ENCODE measurements around the gene PRDX3. TPM values are rescaled to one million over a fixed set of nuclear protein-coding genes. Genes with fewer than 3 reads are reported as not detected.
"Not testable (repeated sequence)": the region's sequence is repeated elsewhere in the genome, so short reads cannot be mapped to it uniquely, and the experiment has no call there.

Gene PRDX3
- total RNA-seq, 1 experiment from 2014 or later = 167 TPM

GRCh38 chr10:119183664-119184412, 5.2 kb upstream of the PRDX3 start:
- Mint-ChIP-seq H3K27ac (no peak overlapping the region), H3K4me3 (no peak overlapping the region), H3K9me3 (peaks cover 6% of the 10 kb centered on the region; the same call in 1 of the 2 replicates), H3K4me1 (peaks cover 3% of the 10 kb centered on the region), H3K36me3 (peaks cover 5% of the 10 kb centered on the region), H3K27me3 (ENCODE audit: low read depth) (no peaks in the 10 kb centered on the region)
- CTCF ChIA-PET = interaction anchor here (0.6 to 0.9 kb wide), 3 partner anchors 16 to 34 kb away, joined by 3 to 6 read pairs (median 4); no protein-coding TSS in a partner anchor
- DNase-seq (ENCODE audit: low spot score) (no peak), ATAC-seq (no peak)
- TF ChIP-seq ZNF317 (CRISPR knock-in tag; IDR thresholded peaks at IDR 0.05; ENCODE audit: borderline replicate concordance, low read depth) (no peak), GABPB1 (CRISPR knock-in tag; IDR thresholded peaks at IDR 0.05) (0 out of 2 replicates have a peak, but pooled peaks have one; percentile 19)
- POLR2A ChIA-PET = interaction anchor here (0.5 to 0.7 kb wide), 2 partner anchors 23 to 330 kb away, joined by 4 to 5 read pairs; no protein-coding TSS in a partner anchor

DNA sequence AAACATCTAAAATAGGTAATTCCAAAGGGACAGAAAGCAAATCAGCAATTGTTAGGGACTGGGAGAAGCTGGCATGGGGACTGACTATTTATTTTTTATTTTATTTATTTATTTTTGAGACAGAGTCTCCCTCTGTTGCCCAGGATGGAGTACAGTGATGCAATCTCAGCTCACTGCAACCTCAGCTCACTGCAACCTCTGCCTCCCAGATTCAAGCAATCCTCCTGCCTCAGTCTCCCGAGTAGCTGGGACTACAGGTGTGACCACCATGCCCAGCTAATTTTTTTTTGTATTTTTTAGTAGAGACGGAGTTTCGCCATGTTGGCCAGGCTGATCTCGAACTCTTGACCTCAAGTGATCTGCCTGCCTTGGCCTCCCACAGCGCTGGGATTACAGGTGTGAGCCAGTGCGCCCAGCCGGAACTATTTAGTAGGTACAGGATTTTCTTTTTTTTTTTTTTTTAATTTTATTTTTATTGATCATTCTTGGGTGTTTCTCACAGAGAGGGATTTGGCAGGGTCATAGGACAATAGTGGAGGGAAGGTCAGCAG, 2.3 kb upstream of the PRDX3 start:
- DNase-seq (ENCODE audit: low spot score); ATAC-seq; H3K4me3 Mint-ChIP-seq; H3K27ac Mint-ChIP-seq; H3K9me3 Mint-ChIP-seq; H3K27me3 Mint-ChIP-seq (ENCODE audit: low read depth); POLR2A ChIA-PET: not testable (repeated sequence)
- CTCF ChIA-PET = interaction anchor here (1.5 kb wide), 1 partner anchor 18 kb away, joined by 6 read pairs; no protein-coding TSS in a partner anchor
- peaks cover 17% of the 10 kb centered on the region for H3K36me3 Mint-ChIP-seq
- H3K4me1 Mint-ChIP-seq = peaks cover 10% of the 10 kb centered on the region

DNA sequence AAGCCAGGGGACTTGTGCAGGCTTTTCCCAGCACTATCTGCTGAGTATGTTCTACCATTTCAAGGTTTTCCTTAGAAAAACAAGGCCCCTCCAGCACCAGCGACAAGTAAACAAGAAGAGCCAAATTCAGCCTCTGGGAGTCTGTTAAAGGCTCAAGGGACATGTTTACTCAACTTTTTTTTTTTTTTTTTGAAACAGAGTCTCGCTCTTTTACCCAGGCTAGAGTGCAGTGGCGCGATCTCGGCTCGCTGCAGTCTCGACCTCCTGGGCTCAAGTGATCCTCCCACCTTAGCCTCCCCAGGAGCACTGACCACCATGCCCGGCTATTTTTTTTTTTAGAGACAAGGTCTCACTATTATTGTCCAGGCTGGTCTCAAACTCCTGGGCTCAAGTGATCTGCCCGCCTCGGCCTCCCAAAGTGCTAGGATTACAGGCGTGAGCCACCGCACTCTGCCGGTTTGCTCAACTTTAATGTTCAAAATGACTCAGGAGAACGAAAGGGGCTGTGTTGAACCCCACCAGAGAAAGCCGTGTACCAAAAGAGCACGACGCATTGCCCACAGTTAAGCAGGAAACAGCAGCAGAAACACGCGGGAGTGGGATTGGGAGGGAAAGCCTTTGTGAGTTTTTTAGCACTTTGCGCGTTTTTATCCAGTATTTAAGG, 772 bp downstream of the PRDX3 start:
- peak overlapping the region; percentile 99 for H3K4me3 Mint-ChIP-seq
- peaks cover 10% of the 10 kb centered on the region for H3K4me1 Mint-ChIP-seq
- no peaks in the 10 kb centered on the region for H3K9me3 Mint-ChIP-seq
- no peaks in the 10 kb centered on the region for H3K27me3 Mint-ChIP-seq (ENCODE audit: low read depth)
- peak overlapping the region; percentile 96 for H3K27ac Mint-ChIP-seq
- ATAC-seq (no peak), DNase-seq (ENCODE audit: low spot score) (no peak)
- TF ChIP-seq SMAD4 (CRISPR knock-in tag; IDR thresholded peaks at IDR 0.05) = no peak
- TF ChIP-seq MYBL2 (CRISPR knock-in tag; IDR thresholded peaks at IDR 0.05) = peak; percentile 71; the same call in 1 of the 2 replicates
- POLR2A ChIA-PET = no interaction called here
- H3K36me3 Mint-ChIP-seq = peaks cover 32% of the 10 kb centered on the region
- CTCF ChIA-PET = interaction anchor here (0.7 kb wide), 1 partner anchor 153 kb away, joined by 4 read pairs; no protein-coding TSS in a partner anchor

DNA sequence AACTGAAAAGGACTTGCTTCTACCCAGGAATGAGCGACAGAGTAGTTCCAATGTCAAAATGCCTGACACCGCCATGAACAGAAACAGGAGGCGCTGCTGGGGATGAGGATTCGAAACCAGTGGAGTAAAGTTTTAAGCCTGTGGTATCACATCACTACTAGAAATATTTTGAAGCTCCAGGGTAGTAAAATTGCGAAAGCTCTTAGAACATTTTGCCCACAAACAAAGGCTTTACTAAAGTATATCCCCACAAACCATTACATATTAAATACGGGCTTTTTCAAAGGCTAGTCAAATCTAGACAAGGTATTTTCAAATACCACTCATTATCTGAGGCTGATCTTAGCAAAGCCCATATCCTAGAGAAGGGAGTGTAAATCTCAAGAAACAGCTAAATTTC, 2.4 kb downstream of the PRDX3 start:
- H3K4me3 Mint-ChIP-seq = peak overlapping the region; percentile 99
- no peak for ATAC-seq
- DNase-seq (ENCODE audit: low spot score) = no peak
- CTCF ChIA-PET = interaction anchor here (1.0 kb wide), 1 partner anchor 22 kb away, joined by 6 read pairs; no protein-coding TSS in a partner anchor
- H3K4me1 Mint-ChIP-seq = peaks cover 10% of the 10 kb centered on the region
- POLR2A ChIA-PET = no interaction called here
- no peaks in the 10 kb centered on the region for H3K27me3 Mint-ChIP-seq (ENCODE audit: low read depth)
- H3K9me3 Mint-ChIP-seq = no peaks in the 10 kb centered on the region
- H3K36me3 Mint-ChIP-seq = peaks cover 46% of the 10 kb centered on the region
- TF ChIP-seq ZNF232 (CRISPR knock-in tag; IDR thresholded peaks at IDR 0.05) (no peak), E2F4 (CRISPR knock-in tag; IDR thresholded peaks at IDR 0.05; ENCODE audit: borderline replicate concordance, low read depth) (no peak), NR1H2 (CRISPR knock-in tag; IDR thresholded peaks at IDR 0.05) (no peak), JAZF1 (CRISPR knock-in tag; IDR thresholded peaks at IDR 0.05) (no peak), CREB1 (CRISPR knock-in tag; IDR thresholded peaks at IDR 0.05) (no peak), ZNF532 (CRISPR knock-in tag; IDR thresholded peaks at IDR 0.05; ENCODE audit: borderline replicate concordance) (no peak), PRRX2 (CRISPR knock-in tag; IDR thresholded peaks at IDR 0.05) (no peak), ZNF396 (CRISPR knock-in tag; IDR thresholded peaks at IDR 0.05; ENCODE audit: borderline replicate concordance) (no peak), MXD4 (CRISPR knock-in tag; IDR thresholded peaks at IDR 0.05; ENCODE audit: borderline replicate concordance) (no peak), TEAD1 (CRISPR knock-in tag; IDR thresholded peaks at IDR 0.05) (no peak), NR2C2 (CRISPR knock-in tag; IDR thresholded peaks at IDR 0.05) (no peak)
- TF ChIP-seq, protein P1, sequence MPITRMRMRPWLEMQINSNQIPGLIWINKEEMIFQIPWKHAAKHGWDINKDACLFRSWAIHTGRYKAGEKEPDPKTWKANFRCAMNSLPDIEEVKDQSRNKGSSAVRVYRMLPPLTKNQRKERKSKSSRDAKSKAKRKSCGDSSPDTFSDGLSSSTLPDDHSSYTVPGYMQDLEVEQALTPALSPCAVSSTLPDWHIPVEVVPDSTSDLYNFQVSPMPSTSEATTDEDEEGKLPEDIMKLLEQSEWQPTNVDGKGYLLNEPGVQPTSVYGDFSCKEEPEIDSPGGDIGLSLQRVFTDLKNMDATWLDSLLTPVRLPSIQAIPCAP (CRISPR knock-in tag; IDR thresholded peaks at IDR 0.05) = no peak
- 0 out of 2 replicates have a peak overlapping the region, but pooled peaks have one; percentile 26 for H3K27ac Mint-ChIP-seq
